ENCODE results near the gene PTPRM.
"Not testable (repeated sequence)": the region's sequence is repeated elsewhere in the genome, so short reads cannot be mapped to it uniquely, and the experiment has no call there.

The PTPRM gene

GRCh38 chr18:7950380-7951136 lies 383.4 kb downstream of the PTPRM start:
- DNase-seq (ENCODE audit: low read depth) = peak; percentile 66

GRCh38 chr18:7953095-7953958 lies 386.2 kb downstream of the PTPRM start:
- no peak for DNase-seq (ENCODE audit: low read depth)

- peak; percentile 37 for DNase-seq (ENCODE audit: low read depth)
Observed at GRCh38 chr18:7954238-7954637, 387.1 kb downstream of the PTPRM start.

GRCh38 chr18:7955175-7955574 lies 388.1 kb downstream of the PTPRM start:
- DNase-seq (ENCODE audit: low read depth) = no peak

- no peak for DNase-seq (ENCODE audit: low read depth)
Observed at GRCh38 chr18:7957297-7957696, 390.2 kb downstream of the PTPRM start.

- DNase-seq (ENCODE audit: low read depth) = peak; percentile 42
Observed at GRCh38 chr18:7958081-7958896, 391.2 kb downstream of the PTPRM start.

GRCh38 chr18:7958897-7959146 lies 391.7 kb downstream of the PTPRM start:
- no peak for DNase-seq (ENCODE audit: low read depth)

- DNase-seq (ENCODE audit: low read depth) = not testable (repeated sequence)
Observed at GRCh38 chr18:7966682-7967081, 399.6 kb downstream of the PTPRM start.

GRCh38 chr18:7974200-7974874 lies 407.2 kb downstream of the PTPRM start:
- no peak for DNase-seq (ENCODE audit: low read depth)

- DNase-seq (ENCODE audit: low read depth) = no peak
Observed at GRCh38 chr18:7977897-7978296, 410.8 kb downstream of the PTPRM start.

- DNase-seq (ENCODE audit: low read depth) = no peak
Observed at GRCh38 chr18:7978834-7979233, 411.7 kb downstream of the PTPRM start.

GRCh38 chr18:7979714-7980113 lies 412.6 kb downstream of the PTPRM start:
- DNase-seq (ENCODE audit: low read depth) = no peak

- no peak for DNase-seq (ENCODE audit: low read depth)
Observed at GRCh38 chr18:7980136-7980535, 413.0 kb downstream of the PTPRM start.

- no peak for DNase-seq (ENCODE audit: low read depth)
Observed at GRCh38 chr18:7980656-7981055, 413.5 kb downstream of the PTPRM start.

GRCh38 chr18:7982216-7982615 lies 415.1 kb downstream of the PTPRM start:
- DNase-seq (ENCODE audit: low read depth) = peak; percentile 27

GRCh38 chr18:7987284-7987976 lies 420.3 kb downstream of the PTPRM start:
- DNase-seq (ENCODE audit: low read depth) = peak; percentile 64

- no peak for DNase-seq (ENCODE audit: low read depth)
Observed at GRCh38 chr18:7990670-7991069, 423.6 kb downstream of the PTPRM start.

GRCh38 chr18:8001711-8002301 lies 434.7 kb downstream of the PTPRM start:
- DNase-seq (ENCODE audit: low read depth) = no peak

GRCh38 chr18:8003878-8004675 lies 437.0 kb downstream of the PTPRM start:
- DNase-seq (ENCODE audit: low read depth) = peak; percentile 42

GRCh38 chr18:8004792-8005191 lies 437.7 kb downstream of the PTPRM start:
- no peak for DNase-seq (ENCODE audit: low read depth)
